GM19193 (cell line): ENCODE data around the gene ARL4C.

ENCODE experiments used
- POLR2A ChIP-seq: IDR thresholded peaks from 4 replicates; pipeline ENCODE4 v1.6.1; 2011; ENCODE audit not compliant: insufficient read depth, insufficient read length; ENCODE audit errors: extremely low read depth

Gene ARL4C

GRCh38 chr2:234496835-234497593, at the start of gene ARL4C:
ARL4C (minus strand) TSS chr2:234497081; CDS start chr2:234496586, 495 bp downstream.
- TF ChIP-seq POLR2A, result peak; percentile 42

GRCh38 chr2:234544659-234545611, 48.1 kb upstream of the ARL4C start:
- TF ChIP-seq POLR2A, result no peak

GRCh38 chr2:234542742-234543141, 45.9 kb upstream of the ARL4C start:
- no peak for TF ChIP-seq POLR2A

GRCh38 chr2:234537929-234538328, 41.0 kb upstream of the ARL4C start:
- no peak for TF ChIP-seq POLR2A

- no peak for TF ChIP-seq POLR2A
Observed at GRCh38 chr2:234536178-234536965, 39.5 kb upstream of the ARL4C start.

- no peak for TF ChIP-seq POLR2A
Observed at GRCh38 chr2:234535464-234535863, 38.6 kb upstream of the ARL4C start.

GRCh38 chr2:234534515-234534914, 37.6 kb upstream of the ARL4C start:
- no peak for TF ChIP-seq POLR2A

- no peak for TF ChIP-seq POLR2A
Observed at GRCh38 chr2:234533626-234534025, 36.7 kb upstream of the ARL4C start.

- no peak for TF ChIP-seq POLR2A
Observed at GRCh38 chr2:234528410-234529148, 31.7 kb upstream of the ARL4C start.

- TF ChIP-seq POLR2A, result no peak
Observed at GRCh38 chr2:234526711-234527110, 29.8 kb upstream of the ARL4C start.

- no peak for TF ChIP-seq POLR2A
Observed at GRCh38 chr2:234521536-234521935, 24.7 kb upstream of the ARL4C start.

- TF ChIP-seq POLR2A, result no peak
Observed at GRCh38 chr2:234518986-234519642, 22.2 kb upstream of the ARL4C start.

GRCh38 chr2:234517971-234518370, 21.1 kb upstream of the ARL4C start:
- TF ChIP-seq POLR2A, result no peak
